GM12892 (cell line): Measurements from ENCODE around the gene ENTPD1.
"Not testable (repeated sequence)": the region's sequence is repeated elsewhere in the genome, so short reads cannot be mapped to it uniquely, and the experiment has no call there.

Experiments used
- DNase-seq: peaks from one replicate; pipeline ENCODE4 v3.0.0; 2011; ENCODE audit not compliant: insufficient read length
- FAIRE-seq: peaks from 2 replicates; lab custom pipeline; 2011; peaks lifted over from hg19 to GRCh38; lab: Jason Lieb, UNC
- POLR2A ChIP-seq: IDR thresholded peaks from 2 replicates; pipeline ENCODE4 v1.6.1; 2011; ENCODE audit warnings: low read depth, low read length, control low read depth
- POLR2AphosphoS5 ChIP-seq: IDR thresholded peaks from 2 replicates; pipeline ENCODE4 v1.6.1; 2011; ENCODE audit warnings: low read depth, low read length, control low read depth
- TAF1 ChIP-seq: IDR thresholded peaks from 2 replicates; pipeline ENCODE4 v1.6.1; 2011; ENCODE audit warnings: low read depth, mild to moderate bottlenecking, control low read depth, low read length, borderline replicate concordance

ENTPD1 gene

DNA sequence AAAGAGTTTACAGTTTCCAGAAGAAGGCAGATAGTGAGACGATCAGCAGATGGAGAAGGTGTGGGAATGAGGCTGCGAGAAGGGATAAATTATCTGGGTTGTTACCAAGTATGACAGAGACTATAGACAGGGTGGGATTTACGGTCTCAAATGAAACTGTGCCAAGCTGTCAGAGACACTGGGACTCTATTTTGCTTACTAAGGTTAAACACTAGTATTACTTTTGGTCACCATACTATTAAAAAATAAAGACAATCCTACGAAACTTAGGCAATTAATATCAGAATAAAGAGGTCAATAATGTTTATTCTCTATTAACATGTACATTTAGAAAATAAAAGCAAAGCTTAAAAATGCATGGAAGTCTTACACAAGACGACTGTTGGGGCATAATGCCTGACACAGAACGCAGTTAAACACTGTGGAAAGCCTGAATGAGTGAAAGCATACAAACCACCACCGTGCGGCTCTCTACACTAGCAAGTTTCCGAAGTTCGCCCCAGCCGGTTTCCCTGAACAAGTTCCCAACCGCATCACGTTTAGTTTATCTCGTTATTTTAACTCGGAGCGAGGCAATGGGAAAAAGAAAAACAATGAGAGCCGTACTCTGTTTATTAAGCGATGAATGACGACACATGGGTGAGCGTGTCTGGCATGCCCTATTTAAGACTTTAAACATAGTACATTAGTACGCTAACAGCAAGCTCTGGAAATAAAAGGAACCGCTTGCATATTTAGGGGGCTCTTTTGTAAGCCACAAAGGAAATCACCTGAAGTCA lies 150.9 kb downstream of the ENTPD1 start:
- FAIRE-seq (no peak), DNase-seq (peak; percentile 30)
- TF ChIP-seq POLR2AphosphoS5 (no peak), TAF1 (no peak), POLR2A (no peak)

DNA sequence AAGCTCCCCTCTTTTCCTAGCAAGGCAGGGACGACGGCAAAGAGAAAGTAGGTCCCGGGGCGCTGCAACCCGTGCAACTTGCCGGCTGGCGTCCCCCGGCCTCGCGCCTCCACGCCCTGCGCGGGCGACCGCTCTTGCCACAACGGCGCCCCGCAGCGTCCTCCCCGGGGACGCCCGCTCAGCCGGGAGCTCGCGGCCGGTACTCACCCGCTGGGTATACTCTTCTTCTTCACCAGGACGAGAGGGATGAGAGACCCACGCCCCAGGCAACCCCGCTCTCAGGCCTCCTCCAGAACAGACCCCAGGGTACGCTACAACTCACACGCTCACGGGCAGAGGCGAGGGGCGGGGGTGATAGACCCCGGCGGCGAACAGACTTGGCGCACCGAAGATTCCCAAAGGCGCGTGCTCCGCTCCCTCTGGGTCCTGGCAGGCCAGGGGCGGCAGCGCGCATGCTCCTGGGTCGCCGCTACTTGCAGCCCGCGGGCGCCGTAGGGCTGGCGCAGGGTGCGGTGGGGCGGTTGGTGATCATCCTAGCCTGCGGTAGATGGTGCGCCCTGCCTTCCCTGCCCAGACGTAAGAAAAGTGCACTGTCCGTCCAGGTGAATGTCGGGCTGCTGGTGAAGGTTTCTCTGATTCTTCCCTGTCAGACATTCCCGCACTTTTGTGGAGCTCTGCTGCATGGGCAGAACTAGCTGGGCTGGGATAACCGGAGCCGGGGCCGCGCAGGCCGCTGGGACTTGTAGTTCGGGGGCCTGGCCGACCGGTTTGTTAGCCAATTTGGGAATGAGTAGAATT lies 151.7 kb downstream of the ENTPD1 start, which contains the start of gene CC2D2B:
CC2D2B (plus strand) TSS at position 520 of the 798 bp plus-strand sequence. CDS start 3,349 bp downstream, outside the sequence.
- TF ChIP-seq POLR2A (peak; percentile 60; the same call in 1 of the 2 replicates), POLR2AphosphoS5 (peak; percentile 57), TAF1 (no peak)
- DNase-seq = peak; percentile 69
- peak; percentile 99 for FAIRE-seq

GRCh38 chr10:95908450-95908849 lies 152.5 kb downstream of the ENTPD1 start:
- DNase-seq (no peak), FAIRE-seq (peak; percentile 51)
- TF ChIP-seq POLR2AphosphoS5 (no peak), POLR2A (no peak), TAF1 (no peak)

DNA sequence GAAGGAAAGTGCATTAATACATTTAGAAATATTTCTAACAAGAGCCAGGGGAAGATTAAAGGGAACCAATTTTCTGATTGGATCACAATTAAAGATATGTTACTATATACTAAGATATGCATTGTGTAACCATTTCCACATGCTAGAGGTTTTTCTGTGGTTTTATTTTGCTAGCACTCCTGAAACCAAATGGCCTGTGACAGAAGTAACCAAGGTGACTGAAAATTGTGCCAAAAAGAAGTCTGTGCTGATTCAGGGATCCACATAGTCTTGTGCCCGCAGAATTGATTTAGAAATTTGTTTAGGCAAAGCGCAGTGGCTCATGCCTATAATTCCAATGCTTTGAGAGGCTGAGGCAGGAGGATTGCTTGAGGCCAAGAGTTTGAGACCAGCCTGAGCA lies 153.6 kb downstream of the ENTPD1 start:
- no peak for FAIRE-seq
- TF ChIP-seq POLR2A = no peak

DNA sequence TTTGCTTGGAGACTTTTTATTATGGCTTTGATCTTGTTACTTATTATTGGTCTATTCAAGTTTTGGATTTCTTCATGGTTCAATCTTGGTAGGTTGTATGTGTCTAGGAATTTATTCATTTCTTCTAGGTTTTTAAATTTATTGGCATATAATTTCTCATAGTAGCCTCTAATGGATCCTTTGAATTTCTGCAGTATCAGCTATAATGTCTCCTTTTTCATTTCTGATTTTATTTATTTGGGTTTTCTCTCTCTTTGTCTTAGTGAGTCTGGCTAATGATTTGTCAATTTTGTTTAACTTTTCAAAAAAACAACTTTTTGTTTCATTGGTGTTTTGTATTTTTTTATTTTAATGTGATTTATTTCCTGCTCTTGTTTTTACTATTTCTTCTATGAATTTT lies 160.1 kb downstream of the ENTPD1 start:
- not testable (repeated sequence) for FAIRE-seq, DNase-seq

More for the DNA sequence above, 153.6 kb downstream of the ENTPD1 start:
- DNase-seq = no peak
